Right ventricle myocardium inferior (tissue), 1 donor: ENCODE results near the gene SH3TC2. TPM values are rescaled to one million over a fixed set of nuclear protein-coding genes. Genes with fewer than 3 reads are reported as not detected.

Experiments
- ATAC-seq: fragments of 200-7000 bp; cut with Tn5 transposase; one replicate; pipeline ENCODE4 v1.9.1; 2020; ENCODE audit warnings: mild to moderate bottlenecking, moderate library complexity
- DNase-seq: peaks from one replicate; pipeline ENCODE4 v3.0.0; 2021; ENCODE audit errors: missing footprints
- intact Hi-C: fragments of 100-400 bp; cut with DNase I; formaldehyde crosslinking; loops from one replicate; pipeline ENCODE4 v1.11.0; 2022
- total RNA-seq: library from RNA; stranded (reverse); fragmentation: NEBNext Ultra II Directional; extraction: Animal tissue kit (Norgen Biotek cat#: 25700); gene quantifications from one replicate; pipeline ENCODE4 v1.2.1, GENCODE V29; 2021
- donor health status: DM: no; HTN: yes; CAD: no; lungs with severe emphysema.

The SH3TC2 gene
- total RNA-seq, 1 donor from 2014 or later: 14.6 TPM

DNA sequence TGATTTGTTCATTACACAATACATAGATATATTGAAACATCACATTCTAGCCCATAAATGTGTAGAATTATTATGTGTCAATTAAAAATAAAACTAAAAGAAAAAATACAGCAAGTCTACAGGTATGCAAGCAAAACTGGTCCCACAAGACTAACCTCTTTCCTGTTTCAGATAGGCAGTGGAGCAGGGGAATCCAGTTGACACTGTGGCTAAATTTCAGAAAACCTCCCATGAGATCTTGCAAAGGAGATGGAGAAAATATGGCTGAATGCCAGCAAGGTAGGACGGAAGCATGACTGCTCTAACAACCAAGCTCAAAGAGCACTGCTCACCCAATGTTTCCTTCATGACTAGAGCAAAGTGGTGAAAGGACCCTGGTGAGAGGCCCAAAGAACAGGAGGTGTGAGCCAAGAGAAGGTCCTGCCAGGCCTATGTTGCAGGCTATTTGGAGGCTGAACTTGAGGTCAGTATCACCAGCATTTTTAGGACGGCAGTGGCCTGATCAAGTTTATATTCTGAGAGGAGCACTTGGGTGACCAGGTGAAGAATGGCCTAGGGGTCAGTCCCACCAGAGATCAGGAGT, 1.1 kb upstream of the SH3TC2 start:
- DNase-seq: no peak
- peak; percentile 68 for ATAC-seq
- intact Hi-C loops: loop anchor here (2.0 to 5.0 kb wide), 2 partner anchors 25 to 488 kb away; partner anchors contain the start of gene CSNK1A1

DNA sequence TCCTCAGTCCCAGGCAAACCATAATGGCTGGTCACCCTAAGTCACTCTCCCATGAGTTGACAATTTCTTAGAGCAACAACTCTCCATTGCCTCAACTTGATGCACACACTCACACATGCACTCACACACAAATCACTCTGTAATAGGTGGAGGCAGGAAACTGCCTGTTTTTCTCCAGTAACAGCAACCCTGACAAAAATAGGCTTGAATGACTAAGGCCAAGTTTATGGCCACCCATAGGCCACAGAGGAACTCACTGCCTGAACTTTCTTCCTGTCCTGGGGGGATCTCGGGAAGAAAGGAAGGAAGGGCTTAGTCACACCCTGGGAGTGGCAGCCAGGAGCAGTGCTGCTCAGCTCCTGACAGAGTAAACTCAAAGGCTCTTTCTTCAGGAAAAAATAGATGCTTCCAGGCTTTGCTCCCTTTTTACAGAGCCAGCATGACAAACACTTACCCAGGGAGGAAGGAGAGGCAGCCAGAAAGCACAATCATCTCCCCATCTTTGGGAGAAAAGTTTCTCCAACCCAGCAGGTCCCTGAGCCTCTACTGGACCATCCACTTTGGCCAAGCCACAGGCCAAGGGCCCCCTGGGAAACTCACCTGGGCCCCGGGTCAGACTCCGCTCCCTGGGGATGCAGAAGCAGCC, 368 bp downstream of the SH3TC2 start:
- peak; percentile 21 for ATAC-seq
- intact Hi-C loops: loop anchor here (2.0 to 5.0 kb wide), 2 partner anchors 26 to 490 kb away; partner anchors contain the start of gene CSNK1A1
- DNase-seq: no peak

DNA sequence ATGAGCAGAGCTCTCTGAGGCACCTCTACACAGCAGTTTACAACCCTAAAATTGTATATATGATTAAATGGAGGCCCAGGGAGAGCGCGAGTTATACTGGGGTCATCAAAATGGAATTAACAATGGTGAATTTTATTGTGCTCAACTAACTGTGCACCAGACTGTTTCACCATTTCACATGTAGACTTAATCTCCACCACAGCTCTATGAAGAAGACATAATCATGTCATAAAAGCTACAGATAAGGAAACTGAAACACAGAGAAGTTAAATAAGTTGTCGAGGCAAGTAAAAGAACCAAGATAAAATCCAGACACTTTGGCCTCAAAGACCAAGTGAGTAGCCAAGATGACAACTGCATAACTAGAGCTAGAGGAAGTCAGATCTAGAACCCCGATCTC, 1.5 kb downstream of the SH3TC2 start:
- intact Hi-C loops: loop anchor here (2.0 to 5.0 kb wide), 2 partner anchors 53 to 491 kb away; partner anchors contain the start of gene CSNK1A1
- DNase-seq (no peak), ATAC-seq (no peak)

DNA sequence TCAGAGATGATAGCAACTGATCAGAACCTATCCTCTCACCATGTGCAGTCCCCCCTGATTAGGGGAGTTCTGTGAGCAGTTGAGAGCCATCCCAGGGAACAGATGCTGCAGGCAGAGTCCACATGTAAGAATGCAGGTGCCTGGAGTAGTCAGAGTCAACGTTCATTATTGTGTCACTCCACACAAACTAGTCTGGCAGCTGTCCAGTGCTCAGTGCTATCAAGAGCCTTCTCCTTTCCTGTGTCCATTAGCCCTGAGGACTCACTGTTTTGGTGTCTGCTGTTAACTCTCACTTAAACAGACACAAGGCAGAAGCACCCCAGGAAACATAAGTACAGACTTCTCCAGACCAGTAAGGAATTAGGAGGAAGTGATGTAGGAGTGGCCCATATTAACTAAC, 2.5 kb downstream of the SH3TC2 start:
- peak; percentile 59 for DNase-seq
- peak; percentile 45 for ATAC-seq
- intact Hi-C loops: loop anchor here (2.0 to 5.0 kb wide), 2 partner anchors 54 to 492 kb away; partner anchors contain the start of gene CSNK1A1

DNA sequence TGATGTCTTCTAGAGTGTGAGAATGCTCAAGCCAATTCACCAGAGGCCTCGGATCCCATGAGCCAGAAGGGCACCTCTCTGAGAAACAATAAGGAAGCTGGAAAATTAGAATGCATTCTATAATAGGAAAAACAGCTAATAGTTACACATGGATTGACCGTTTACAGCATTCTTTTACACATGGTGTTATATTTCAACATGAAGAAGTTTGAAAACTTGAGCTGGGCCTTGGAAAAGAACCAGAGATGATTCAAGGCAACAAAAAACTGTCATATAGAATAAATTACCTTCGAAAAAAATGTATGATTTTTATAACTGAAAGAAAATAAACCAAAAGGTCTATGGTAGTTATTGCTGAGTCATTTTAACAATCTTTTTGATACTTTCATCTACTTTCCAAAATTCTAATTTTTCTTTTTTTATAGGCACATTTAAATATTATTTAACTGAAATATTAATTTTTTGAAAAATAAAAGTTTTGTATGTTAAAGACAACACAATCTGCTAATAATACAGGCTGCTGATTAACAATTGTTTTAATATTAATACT, 6.2 kb downstream of the SH3TC2 start:
- intact Hi-C loops: no loop called here
- DNase-seq: no peak

DNA sequence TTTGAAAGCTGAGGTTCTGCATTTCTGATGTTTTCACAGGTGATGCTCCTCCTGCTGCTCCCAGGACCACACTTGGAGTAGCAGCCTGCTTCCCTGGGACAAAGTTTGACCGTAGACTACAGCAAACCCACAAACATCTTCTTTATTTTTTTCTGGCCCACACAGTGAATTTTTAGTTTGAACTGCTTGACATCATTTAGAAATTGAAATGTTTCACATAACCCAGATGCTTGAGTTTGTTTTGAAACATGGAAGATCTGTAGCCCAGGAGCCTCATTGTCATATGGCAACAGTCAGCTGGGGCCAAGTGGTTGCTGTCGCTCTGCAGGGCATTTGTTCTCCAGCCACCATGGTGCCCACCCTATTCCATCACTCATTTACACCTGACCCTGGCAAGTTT, 8.4 kb downstream of the SH3TC2 start:
- DNase-seq (no peak), ATAC-seq (no peak)
- intact Hi-C loops: no loop called here

More for the DNA sequence above, 6.2 kb downstream of the SH3TC2 start:
- ATAC-seq: no peak

DNA sequence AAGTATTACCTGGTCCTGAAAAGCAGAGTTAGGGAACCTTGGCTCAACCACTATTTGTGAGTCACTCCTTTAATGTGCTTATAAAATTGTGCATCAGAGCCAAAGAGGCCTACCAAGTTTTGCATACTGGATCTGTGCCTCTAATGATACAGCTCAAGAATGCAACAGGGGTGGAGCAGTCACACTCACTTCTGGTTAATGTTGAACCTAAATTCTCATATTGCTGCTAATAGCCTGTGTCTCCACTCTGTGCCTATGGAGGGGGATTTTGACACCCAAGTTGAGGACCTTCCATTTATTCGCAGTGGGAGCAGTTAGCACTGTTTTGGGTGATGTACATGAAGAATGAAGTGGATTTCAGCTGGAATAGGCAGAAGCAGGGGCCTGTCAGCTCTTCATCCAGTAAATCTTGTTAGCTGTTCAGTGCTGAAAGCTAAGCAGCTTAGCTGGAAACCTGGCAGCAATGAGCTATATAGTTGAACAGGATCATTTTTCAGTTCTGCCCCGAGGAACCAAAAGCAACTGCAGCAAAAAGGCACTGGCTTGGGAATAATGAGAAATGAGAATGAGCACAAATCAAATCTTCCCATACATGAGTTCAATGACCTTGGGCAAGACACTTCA, 9.7 kb downstream of the SH3TC2 start:
- DNase-seq: no peak
- intact Hi-C loops: no loop called here
- ATAC-seq: peak; percentile 35

DNA sequence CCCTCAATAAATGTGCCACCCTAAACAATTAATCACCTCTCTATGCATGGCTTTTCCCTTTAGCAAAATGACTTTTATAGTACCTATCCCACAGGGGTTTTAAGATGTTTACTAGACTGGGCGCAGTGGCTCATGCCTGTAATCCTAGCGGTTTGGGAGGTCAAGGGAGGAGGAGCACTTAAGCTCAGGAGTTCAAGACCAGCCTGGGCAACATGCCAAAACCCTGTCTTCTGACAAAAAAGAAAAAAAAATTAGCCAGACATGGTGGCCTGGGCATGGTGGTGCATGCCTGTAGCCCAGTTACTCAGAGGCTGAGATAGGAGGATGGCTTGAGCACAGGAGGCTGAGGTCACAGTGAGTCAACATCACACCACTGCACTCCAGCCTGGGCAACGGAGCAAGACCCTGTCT, 13.5 kb downstream of the SH3TC2 start:
- ATAC-seq (no peak), DNase-seq (no peak)
- intact Hi-C loops: no loop called here

DNA sequence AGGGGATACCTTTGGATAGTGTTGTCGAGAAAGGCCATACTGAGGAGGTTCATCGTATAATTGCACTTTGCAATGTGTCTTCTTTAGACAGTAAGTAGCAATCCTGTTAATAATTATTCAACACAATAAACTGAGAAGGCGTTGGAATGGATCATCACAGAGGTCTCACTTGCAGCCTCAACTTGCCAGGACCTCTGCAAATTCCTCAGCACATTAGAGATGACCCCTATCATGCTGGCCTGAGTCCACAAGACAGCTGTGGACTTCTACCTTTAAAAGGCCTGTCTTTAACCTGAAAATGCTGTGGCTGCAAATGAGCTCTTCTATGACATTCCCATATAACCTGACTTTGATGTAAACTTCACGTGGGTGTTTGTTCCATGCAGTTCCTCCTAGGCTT, 14.1 kb downstream of the SH3TC2 start:
- intact Hi-C loops: no loop called here
- DNase-seq (no peak), ATAC-seq (no peak)

DNA sequence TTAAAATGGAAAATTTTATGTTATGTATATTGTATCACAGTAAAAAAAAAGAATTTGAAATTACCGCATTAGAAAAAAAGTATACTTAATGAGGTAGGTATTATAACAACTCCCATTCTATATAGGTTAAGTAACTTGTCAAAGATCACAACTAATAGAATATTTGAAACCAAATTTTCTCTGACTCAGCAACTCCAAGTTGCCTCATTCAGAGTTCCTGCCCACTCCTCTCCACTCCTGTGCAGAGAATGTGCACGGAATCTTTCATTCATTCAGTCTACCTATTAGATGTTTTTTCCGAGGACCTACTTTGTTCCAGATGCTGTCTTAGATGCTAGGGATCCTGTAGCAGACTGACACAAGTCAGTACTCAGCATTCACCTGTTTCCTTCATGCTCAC, 15.4 kb downstream of the SH3TC2 start:
- no peak for DNase-seq
- intact Hi-C loops: no loop called here
- ATAC-seq: no peak

DNA sequence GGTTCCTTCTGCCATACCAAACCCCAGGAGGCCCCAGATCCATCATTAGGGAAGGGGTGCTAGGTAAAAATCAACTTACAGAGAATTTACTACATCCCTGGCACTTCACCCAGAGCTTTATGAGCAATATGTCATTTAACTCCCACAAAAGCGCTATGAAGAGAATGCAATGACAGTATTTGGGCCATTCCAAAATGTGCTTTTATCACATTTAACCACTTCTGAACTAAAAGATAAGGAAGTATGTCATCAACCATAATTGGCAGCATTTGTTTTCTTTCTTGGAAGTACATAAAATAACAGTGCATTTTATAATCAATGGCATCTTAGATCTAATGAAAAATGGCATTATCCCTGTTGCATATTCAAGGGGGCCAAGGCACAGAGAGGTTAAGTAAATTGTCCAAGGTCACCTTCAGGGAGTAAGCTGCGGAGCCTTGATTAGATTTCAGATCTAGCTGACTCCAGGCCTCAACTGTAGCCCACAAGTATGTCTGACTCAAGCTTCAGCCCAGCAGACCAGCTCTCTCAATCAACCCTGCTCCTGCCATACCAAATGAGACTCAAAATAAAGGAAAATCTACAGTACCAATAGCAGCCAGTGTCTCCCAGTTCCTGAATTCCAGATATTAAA, 16.5 kb downstream of the SH3TC2 start:
- DNase-seq (no peak), ATAC-seq (no peak)
- intact Hi-C loops: no loop called here

DNA sequence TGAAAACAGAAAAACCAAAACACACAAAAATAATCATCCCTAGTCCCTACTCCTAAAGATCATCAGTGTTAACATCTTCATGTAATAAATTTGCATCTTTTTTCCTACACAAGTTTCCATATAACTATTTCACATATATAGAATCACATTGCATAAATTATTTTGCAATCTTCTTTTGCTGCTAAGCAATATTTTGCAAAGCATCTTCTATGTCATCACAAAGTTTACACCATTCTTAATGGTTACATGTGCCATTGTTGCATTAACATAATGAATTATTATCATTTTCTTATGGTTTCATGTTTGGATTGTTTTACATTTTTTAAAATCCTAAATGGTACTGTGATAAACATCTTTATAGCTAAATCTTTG, 17.8 kb downstream of the SH3TC2 start:
- no peak for DNase-seq
- no peak for ATAC-seq
- intact Hi-C loops: no loop called here

DNA sequence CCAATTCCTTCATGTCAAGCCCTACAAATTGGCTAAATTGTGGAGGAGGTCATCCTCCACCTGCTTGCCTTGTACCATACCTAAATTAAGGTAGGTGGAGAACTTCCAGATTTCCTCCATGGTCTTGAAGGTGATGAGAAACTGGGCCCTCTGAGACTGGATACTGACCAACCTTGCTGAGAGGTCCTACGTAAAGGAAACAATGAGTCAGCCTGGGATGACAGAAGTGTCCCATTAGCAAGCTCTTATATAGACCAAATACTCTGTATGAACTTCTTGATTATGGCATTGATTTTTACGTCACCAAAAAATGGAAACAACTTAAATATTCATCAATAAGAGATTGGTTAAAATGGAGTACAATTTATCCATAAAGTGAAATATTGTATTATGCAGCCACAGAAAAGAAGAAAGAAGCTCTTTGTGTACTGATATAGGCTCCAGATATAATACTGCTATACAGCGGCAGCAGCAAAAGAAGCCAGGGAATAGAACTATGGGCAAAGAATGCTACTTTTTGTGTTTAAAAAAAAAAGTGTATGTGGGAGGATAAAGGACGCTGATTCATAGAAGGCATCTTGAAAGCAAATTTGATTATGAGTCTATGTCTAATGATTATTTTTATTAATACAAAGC, 18.3 kb downstream of the SH3TC2 start:
- intact Hi-C loops: no loop called here
- DNase-seq: no peak
- ATAC-seq: no peak

DNA sequence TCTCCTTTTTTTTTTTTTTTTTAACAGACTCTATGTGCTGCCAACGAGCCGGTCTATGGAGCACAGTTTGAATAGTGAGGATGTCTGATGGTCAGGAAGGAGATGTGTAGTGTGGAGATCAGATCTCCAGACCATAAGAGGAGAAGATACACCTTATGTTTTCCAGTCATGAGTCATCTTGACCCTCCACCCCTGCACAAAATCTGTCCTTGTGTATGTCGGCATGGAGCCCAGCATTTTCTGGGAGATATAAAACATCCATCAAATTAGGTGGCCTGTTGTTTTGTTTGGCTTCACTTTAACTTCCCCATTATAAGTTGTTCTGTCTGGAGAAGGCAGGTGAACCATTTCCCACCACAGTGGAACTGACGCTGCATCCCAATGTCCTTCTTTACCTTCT, 19.2 kb downstream of the SH3TC2 start:
- intact Hi-C loops: no loop called here
- ATAC-seq (no peak), DNase-seq (no peak)

DNA sequence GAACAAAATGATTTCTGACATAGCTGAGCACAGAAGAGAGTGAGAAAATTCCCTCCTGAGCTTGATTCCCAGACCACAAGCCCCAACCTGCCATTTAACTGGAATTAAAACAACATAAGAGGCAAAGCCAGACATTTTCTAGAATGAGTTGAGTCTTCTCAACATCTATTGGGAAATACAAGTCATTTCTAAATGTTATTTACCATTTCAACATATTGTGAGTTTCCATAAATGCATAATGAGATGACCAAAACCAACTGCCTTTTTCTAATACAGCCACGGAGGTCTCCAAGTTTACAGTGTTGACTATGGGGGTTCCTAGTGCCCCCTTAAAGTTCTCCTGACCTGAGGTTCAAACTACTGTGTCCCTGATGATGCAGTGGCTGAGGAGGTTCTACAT, 20.0 kb downstream of the SH3TC2 start:
- intact Hi-C loops: no loop called here
- DNase-seq (no peak), ATAC-seq (no peak)

DNA sequence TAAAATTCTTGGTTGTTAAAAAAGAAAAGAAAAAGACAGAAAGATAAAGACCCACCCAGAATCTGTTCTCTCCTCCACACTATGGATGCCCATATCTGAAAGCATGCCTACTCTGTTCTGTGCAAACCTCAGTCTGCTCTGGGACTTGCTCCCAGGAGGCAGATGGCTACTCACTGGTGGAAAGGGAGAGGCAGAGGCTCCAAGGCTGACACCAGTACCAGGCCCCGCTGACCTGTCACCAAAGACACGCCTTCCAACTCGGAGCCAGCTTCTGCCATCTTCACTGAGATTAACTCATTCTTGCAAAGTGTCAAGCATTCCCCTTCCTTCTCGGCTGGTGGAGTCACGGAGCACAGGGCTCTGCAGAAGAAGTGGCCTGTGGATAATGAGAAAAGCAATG, 21.6 kb downstream of the SH3TC2 start:
- ATAC-seq (no peak), DNase-seq (no peak)
- intact Hi-C loops: loop anchor here (2.0 kb wide), 1 partner anchor 48 kb away; no protein-coding TSS in a partner anchor

DNA sequence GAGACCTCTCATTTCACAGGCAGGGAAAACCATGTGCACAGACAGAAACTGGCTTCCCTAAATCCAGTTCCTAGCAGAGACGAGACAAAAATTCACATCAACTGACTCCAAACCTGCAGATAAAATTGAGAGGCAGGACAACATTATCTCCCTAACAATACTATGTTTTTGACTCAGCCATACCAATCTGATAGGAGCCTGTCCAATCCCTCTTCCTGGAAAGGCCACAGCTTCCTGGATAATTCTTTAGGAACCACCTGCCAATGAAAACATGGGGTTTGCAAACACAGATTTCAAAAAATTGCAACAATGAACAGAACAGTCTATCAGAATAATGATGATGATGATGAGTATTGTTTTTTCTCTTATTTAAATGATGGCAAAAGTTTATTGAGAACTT, 22.4 kb downstream of the SH3TC2 start:
- intact Hi-C loops: loop anchor here (2.0 kb wide), 1 partner anchor 48 kb away; no protein-coding TSS in a partner anchor
- DNase-seq (no peak), ATAC-seq (no peak)

DNA sequence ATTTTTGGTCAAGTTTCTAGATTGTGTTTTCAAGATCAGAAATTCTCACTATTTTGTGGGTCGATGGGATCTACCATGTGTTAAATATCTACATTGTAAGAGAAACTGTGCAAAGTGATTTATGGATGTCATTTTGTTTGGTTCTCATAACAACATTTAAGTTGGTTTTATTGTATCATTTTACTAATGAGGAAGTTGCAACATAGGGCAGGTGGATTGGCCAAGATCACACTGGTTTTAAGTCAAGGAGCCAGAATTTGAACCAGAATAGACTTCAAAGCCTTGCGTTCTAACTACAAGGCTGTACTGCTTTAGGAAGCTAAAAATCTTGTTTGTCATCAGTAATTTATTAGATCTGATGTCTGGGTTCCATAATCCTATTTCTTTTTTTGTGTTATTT, 23.4 kb downstream of the SH3TC2 start:
- intact Hi-C loops: loop anchor here (10.0 kb wide), 1 partner anchor 595 kb away; no protein-coding TSS in a partner anchor
- no peak for DNase-seq
- no peak for ATAC-seq
